Mammary epithelial cell (primary cell): Measurements from ENCODE around the gene FANCB.

Experiments used
- EZH2 ChIP-seq: IDR thresholded peaks from 2 replicates; pipeline ENCODE4 v1.6.1; 2012; ENCODE audit warnings: low read length, inconsistent platforms, borderline replicate concordance
- TF ChIP-seq, protein P1 (sequence below), 2 donors: IDR thresholded peaks in 1 of 2; conservative IDR thresholded peaks in 1 of 2; 2 replicates each; pipeline ENCODE4 v1.5.1; 2011 to 2012; ENCODE audit warnings: inconsistent platforms in 2 of 2, low read length in 2 of 2, mild to moderate bottlenecking in 2 of 2, control low read depth in 1 of 2, low read depth in 1 of 2; ENCODE audit not compliant: insufficient read depth in 1 of 2; ENCODE audit errors: extremely low read depth in 1 of 2

- TF ChIP-seq EZH2, result no peak
- TF ChIP-seq, protein P1, sequence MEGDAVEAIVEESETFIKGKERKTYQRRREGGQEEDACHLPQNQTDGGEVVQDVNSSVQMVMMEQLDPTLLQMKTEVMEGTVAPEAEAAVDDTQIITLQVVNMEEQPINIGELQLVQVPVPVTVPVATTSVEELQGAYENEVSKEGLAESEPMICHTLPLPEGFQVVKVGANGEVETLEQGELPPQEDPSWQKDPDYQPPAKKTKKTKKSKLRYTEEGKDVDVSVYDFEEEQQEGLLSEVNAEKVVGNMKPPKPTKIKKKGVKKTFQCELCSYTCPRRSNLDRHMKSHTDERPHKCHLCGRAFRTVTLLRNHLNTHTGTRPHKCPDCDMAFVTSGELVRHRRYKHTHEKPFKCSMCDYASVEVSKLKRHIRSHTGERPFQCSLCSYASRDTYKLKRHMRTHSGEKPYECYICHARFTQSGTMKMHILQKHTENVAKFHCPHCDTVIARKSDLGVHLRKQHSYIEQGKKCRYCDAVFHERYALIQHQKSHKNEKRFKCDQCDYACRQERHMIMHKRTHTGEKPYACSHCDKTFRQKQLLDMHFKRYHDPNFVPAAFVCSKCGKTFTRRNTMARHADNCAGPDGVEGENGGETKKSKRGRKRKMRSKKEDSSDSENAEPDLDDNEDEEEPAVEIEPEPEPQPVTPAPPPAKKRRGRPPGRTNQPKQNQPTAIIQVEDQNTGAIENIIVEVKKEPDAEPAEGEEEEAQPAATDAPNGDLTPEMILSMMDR (conservative IDR thresholded peaks at IDR 0.05 in 1 of 2, IDR thresholded peaks at IDR 0.05 in 1 of 2; ENCODE audit: extremely low read depth in 1 of 2, insufficient read depth in 1 of 2, low read depth in 1 of 2, low read length in 2 of 2), result no peak
These were observed 24.2 kb upstream of the FANCB start for GRCh38 chrX:14897042-14897441.
